Measurements from ENCODE around the gene HYPK.

DNA sequence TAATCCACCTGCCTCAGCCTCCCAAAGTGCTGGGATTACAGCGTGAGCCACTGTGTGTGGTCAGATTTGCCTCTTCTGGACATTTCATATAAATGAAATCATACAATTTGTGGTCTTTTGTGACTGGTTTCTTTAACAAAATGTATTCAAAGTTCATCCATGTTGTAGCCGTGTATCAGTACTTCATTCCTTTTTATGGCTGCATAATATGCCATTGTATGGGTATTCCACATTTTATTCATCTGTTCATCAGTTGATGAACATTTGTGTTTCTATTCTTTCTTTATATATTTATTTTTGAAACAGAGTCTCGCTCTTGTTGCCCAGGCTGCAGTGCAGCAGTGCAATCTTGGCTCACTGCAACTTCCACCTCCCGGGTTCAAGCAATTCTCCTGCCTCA lies 52.2 kb downstream of the HYPK start:
- TF ChIP-seq, protein P1, sequence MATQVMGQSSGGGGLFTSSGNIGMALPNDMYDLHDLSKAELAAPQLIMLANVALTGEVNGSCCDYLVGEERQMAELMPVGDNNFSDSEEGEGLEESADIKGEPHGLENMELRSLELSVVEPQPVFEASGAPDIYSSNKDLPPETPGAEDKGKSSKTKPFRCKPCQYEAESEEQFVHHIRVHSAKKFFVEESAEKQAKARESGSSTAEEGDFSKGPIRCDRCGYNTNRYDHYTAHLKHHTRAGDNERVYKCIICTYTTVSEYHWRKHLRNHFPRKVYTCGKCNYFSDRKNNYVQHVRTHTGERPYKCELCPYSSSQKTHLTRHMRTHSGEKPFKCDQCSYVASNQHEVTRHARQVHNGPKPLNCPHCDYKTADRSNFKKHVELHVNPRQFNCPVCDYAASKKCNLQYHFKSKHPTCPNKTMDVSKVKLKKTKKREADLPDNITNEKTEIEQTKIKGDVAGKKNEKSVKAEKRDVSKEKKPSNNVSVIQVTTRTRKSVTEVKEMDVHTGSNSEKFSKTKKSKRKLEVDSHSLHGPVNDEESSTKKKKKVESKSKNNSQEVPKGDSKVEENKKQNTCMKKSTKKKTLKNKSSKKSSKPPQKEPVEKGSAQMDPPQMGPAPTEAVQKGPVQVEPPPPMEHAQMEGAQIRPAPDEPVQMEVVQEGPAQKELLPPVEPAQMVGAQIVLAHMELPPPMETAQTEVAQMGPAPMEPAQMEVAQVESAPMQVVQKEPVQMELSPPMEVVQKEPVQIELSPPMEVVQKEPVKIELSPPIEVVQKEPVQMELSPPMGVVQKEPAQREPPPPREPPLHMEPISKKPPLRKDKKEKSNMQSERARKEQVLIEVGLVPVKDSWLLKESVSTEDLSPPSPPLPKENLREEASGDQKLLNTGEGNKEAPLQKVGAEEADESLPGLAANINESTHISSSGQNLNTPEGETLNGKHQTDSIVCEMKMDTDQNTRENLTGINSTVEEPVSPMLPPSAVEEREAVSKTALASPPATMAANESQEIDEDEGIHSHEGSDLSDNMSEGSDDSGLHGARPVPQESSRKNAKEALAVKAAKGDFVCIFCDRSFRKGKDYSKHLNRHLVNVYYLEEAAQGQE (IDR thresholded peaks at IDR 0.05; ENCODE audit: insufficient read depth in 1 of 2, low read depth in 2 of 2, low read length in 2 of 2), result no peak
- TF ChIP-seq SIN3A (IDR thresholded peaks at IDR 0.05; ENCODE audit: borderline replicate concordance, insufficient read depth, low read length) (no peak), POLR2AphosphoS5 (IDR thresholded peaks at IDR 0.05; ENCODE audit: low read depth, low read length) (no peak), TAF1 (IDR thresholded peaks at IDR 0.05; ENCODE audit: borderline replicate concordance, insufficient read depth, low read length) (no peak), FOXP2 (optimal IDR thresholded peaks at IDR 0.05; ENCODE audit: borderline replicate concordance, extremely low read depth, extremely low read length, insufficient read depth) (no peak)

All from PFSK-1 (cell line).